HG03469 (cell line): Measurements from ENCODE around the gene TXNL4A.
"Not testable (repeated sequence)": the region's sequence is repeated elsewhere in the genome, so short reads cannot be mapped to it uniquely, and the experiment has no call there.

Experiments
- ATAC-seq: cut with Tn5 transposase; IDR thresholded peaks from one replicate; pipeline ENCODE4 v1.9.1; 2021; ENCODE audit warnings: mild to moderate bottlenecking, moderate library complexity, moderate number of reproducible peaks; ENCODE audit not compliant: unreplicated experiment

The TXNL4A gene

GRCh38 chr18:79988451-79989194, at the start of gene TXNL4A:
TSS of gene TXNL4A (minus strand) at chr18:79988563. CDS start at chr18:79988392, 171 bp downstream.
- peak; percentile 95 for ATAC-seq

DNA sequence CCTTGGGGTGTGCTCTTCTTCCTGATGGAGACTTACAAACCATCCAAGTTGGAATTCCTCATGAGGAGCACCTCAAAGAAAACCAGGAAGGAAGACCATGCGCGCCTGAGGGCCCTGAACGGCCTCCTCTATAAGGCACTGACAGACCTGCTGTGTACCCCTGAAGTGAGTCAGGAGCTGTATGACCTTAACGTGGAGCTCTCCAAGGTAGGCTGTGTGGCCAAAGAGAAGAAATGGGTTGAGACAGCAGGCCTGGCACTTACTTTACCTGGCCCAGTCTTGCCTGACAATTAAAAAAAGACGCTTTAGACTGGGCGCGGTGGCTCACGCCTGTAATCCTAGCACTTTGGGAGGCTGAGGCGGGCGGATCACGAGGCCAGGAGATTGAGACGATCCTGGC, 48.9 kb upstream of the TXNL4A start:
- no peak for ATAC-seq

DNA sequence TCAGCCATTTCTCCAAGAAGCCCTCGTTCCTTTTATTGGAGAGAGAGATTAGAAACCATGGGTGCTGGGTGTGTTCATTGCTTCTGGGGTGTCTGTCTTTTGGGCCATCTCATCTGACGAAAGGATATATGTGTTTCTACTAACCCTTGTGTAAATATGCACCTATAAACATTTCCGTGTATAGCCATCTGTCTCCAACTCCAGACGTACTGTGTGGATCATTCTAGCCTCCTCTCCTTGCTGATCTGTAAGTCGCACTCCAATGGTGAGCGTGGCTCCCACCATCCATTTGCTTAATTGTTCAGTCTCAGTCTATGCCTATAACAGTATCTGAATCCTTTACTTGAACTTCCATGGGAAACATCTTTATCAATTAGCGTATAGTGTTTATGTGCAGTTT, 47.6 kb upstream of the TXNL4A start:
- no peak for ATAC-seq

DNA sequence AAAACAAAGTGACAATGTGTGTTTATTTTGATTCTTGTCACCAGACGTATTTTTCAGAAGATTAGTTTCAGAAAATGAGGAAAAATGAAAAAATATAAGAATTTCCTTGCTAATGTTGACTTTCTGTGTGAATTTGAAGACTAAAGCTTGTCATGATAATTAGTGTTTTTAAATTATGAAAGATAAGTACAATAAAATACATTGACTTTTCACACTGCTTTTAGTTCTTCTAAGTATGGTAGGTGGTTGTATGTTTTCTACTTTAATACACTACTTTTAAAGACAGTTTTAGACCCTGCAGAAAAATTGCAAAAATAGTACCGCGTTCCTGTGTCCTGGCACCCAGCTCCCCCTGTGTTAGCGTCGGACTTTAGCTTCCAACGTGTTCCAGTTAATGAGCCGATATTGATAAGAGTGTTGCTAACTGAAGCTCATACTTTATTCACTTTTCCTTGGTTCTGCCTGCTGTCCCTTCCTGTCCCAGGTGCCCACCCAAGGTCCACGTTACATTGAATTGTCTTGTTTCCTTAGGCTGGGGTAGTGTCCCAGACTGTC, 46.6 kb upstream of the TXNL4A start:
- ATAC-seq: no peak

- peak; percentile 53 for ATAC-seq
These were observed 45.9 kb upstream of the TXNL4A start, which contains the start of gene RBFA for GRCh38 chr18:80034068-80034851. TSS of gene RBFA (plus strand) at chr18:80034434. CDS start at chr18:80034496, 62 bp downstream.

DNA sequence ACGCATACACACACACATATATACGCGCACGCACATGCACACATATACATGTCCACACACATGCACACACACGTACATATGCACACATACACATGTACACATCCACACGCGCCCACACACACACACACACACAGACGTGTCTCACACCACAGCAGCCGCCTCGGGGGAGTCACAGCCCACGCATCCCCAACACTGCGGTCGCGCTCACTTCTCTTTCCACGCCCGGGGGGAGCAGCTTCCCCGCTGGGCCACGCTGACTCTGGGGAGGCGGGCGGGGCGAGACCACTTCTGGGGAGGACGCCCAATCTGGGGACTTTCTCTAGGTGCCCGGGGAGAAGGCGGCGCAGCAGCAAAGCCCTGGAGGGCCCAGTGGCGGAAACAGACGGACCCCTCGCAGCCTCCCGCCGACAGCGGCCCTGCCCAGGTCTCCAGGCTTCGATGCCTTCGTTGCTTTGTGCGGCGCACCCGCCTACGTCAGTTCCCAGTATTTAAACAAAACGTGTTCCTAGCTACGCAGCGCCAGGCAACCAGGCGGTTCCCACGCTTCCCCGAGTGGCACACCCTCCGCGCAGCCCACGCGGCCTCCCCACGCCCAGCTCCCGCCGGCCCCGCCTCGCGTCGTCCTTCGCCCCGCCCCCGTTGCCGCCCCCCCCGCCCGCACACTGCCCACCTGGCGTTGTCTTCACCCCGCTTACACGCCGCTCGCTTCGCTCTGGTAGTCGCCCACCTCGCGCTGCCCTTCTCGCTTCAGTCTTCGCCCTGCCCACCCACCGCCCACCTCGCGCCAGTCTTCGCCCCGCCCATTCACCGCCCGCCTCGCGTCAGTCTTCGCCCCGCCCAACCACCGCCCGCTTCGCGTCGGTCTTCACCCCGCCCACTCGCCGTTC, 45.1 kb upstream of the TXNL4A start:
- ATAC-seq: peak; percentile 24

- no peak for ATAC-seq
These were observed 41.3 kb upstream of the TXNL4A start for GRCh38 chr18:80029690-80030089.

DNA sequence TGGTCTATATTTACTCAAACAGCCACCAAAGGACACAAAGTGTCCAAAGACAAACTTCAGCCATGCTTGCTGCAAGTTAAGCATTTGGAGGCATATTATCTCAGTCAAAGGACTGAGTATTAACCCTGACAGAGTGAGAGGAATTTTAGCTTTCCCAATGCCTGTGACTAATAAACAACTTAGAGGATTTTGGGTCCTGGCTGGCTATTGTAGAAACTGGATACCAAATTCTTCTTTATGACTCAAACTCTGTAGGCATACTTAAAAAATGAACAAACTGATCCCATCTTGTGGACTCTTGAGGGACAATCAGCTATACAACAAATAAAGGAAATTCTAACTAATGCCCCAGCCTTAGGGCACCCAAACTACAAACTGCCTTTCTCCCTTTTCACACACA, 39.4 kb upstream of the TXNL4A start:
- not testable (repeated sequence) for ATAC-seq

- ATAC-seq: no peak
These were observed 38.0 kb upstream of the TXNL4A start for GRCh38 chr18:80026363-80026762.

GRCh38 chr18:80023173-80023572, 34.8 kb upstream of the TXNL4A start:
- no peak for ATAC-seq

DNA sequence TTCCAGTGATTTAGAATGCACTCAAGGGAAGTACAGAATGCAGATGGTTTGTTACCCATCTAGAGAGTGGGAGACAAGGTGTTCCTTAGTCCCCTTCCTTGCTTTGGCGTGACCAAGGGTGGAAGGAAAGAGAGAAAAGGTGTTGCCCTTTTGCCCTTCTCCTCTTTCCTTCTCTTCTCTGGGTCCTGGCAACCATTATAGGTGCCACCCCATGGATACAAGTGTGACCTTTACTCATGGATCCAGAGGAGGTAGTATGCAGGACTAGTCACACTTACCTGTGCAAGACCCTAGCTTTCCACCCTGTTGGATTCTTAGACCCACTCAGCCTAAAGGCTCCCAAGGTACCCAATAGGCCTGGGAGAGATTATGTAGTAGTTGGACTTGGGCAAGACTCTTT, 34.2 kb upstream of the TXNL4A start:
- no peak for ATAC-seq

DNA sequence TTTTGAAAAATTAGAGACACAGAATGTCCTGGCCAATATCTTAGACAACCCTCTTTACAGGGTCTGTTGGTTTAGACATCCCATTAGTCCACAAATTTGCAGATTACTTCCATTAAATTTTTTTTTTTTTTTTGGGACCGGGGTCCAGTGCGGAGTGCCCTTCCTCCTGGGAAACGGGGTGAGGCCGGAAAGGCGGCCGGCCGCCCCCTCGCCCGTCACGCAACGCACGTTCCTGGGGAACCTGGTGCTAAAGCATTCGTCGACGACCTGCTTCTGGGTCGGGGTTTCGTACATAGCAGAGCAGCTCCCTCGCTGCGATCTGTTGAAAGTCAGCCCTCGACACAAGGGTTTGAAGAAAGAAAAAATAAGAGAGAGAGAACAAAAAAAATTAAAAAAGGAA, 24.4 kb upstream of the TXNL4A start:
- ATAC-seq: no peak

- not testable (repeated sequence) for ATAC-seq
These were observed 23.3 kb upstream of the TXNL4A start for GRCh38 chr18:80011496-80012137.

- no peak for ATAC-seq
These were observed 22.2 kb upstream of the TXNL4A start for GRCh38 chr18:80010551-80010906.

DNA sequence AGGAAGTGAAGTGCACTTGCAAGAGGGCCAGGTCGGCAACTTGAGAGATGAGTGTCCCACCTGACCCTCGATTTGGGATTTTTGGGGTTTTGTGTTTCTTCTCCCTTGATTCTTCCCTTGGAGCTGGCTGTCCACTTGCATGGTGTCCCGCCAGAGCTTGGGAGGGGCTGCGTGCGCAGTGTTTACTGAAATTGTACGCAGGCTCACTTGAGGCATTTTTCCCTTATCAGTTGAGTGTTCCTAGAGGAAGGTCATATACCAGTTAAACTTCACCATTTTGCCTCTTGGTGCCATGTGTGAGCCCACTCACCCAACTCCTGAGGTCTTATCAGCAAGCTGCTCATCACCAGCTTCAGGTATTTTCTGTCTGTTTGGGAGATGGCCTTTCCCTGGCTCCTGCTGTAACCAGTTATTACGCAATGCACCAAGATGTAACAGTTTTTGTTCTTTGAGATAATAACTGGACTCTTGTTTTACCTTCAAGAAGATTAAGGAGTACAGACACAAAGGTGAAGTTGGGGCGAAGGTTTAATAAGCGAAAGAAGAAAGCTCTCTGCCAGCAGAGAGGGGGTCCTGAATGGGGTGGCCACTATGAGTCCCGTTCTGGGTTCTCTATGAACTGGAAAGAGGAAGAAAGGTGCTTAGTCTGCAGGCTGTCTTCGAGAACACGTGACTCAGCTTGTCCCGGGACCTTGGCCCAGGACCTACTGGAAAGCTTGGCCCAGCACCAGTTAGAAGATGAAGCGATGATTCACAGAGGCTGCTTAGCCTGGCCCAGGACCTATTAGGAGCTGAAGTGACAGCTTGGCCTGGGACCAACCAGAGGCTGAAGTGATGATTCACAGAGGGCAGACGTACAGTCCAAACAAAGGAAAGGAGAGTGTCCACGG, 21.5 kb upstream of the TXNL4A start:
- no peak for ATAC-seq

- ATAC-seq: no peak
These were observed 18.4 kb upstream of the TXNL4A start for GRCh38 chr18:80006724-80007123.

DNA sequence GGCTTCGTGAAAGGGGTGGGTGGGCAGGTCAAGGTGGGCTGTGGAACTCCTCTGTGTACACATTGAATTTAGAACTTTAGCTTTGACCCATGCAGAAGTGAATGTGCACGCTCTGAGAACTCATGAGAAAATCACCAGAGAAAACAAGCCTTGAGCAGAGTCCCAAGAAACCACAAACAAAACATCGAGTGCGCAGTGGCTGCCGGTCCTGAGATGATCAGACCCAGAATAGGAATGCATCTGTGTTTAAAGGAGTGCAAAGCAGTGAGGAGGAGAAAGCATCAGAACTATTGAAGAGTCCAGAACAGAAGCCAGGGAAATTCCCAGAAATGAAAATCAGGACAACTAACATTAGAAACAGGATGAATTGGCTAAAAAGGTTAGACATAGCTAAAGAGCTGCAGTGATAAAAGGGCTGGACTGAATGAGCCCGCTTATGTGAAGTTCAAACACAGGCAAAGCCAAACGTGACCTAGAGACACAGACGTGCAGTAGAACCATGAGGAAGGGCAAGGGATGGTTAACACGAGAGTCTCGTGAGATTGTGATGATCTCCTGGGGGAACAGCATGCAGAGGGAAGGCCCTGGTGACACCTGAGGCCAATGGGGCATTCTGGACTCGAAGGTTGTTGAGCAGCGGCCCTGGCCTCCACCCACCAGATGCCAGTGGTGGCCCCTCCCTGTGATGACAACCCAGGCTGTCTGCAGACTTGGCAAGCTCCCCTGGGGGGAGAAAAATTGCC, 16.4 kb upstream of the TXNL4A start:
- no peak for ATAC-seq

DNA sequence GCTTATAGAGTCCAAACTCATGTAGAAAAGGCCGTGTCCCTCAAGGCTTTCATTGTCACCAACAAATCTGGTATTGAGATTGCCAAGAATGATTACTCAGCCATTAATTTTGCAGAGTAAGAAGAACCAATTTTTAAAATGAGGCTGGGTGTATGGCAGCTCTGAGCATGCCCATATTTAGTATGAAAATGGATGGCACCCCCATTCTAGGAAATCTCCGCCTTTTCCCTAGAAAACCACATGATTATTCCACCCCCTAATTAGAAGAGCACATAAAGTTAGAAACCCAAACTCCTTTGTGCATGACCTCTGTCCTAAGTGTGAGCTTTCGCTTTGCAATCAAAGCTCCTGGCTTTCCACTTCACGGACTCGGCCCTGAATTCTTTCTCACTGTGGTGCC, 14.1 kb upstream of the TXNL4A start:
- no peak for ATAC-seq

DNA sequence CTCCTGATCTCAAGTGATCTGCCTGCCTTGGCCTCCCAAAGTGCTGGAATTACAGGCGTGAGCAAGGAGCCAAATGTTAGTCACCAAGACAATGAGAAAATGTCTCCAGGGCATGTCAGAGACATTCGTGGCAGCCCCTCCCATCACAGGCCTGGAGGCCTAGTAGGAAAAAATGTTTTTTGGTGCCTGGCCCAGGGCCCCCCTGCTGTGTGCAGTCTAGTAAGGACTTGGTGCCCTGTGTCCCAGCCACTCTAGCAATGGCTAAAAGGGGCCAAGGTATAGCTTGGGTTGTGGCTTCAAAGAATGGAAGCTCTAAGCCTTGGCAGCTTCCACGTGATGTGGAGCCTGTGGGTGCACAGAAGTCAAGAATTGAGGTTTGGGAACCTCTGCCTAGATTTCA, 12.5 kb upstream of the TXNL4A start:
- no peak for ATAC-seq
